Measurements from ENCODE around the gene RABIF.
"Not testable (repeated sequence)": the region's sequence is repeated elsewhere in the genome, so short reads cannot be mapped to it uniquely, and the experiment has no call there.

The RABIF gene

DNA sequence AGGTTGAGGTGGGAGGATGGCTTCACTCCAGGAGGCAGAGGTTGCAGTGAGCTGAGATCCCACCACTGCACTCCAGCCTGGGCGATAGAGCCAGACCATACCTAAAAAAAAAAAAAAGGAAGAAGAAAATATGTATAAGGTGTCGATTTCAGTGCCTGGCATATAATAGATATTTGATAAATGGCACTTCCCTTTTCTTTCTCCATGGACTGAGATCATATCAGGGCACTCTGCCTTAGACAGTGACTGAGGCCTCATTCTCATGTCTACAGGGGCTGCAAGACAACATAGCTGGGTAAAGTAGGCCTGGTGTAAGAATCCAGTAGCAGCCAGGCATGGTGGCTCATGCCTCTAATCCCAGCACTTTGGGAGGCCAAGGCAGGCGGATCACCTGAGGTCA lies 57.0 kb downstream of the RABIF start:
- no peak for DNase-seq

DNA sequence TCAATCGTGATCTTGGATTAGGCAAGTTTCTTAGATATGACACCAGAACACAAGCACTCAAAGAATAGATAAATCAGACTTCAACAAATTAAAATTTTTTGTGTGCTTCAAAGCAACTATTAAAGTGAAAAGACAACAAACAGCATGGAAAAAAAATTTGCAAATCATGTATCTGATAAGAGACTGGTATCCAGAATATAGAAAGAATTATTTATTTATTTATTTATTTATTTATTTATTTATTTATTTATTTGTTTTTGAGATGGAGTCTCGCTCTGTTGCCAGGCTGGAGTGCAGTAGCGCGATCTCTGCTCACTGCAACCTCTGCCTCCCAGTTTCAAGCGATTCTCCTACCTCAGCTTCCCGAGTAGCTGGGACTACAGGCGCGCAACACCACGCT lies 59.7 kb downstream of the RABIF start:
- DNase-seq = not testable (repeated sequence)
